GM12875 (cell line): ENCODE measurements around the gene SHLD1.

Experiments used
- H3K4me3 ChIP-seq: one replicate; pipeline ENCODE4 v1.5.1; 2011; ENCODE audit warnings: low read depth, low read length, control low read depth
- CTCF ChIP-seq: IDR thresholded peaks from 2 replicates; pipeline ENCODE4 v1.5.1; 2011; ENCODE audit warnings: low read depth, mild to moderate bottlenecking, control low read depth, inconsistent platforms, low read length, moderate library complexity, borderline replicate concordance; ENCODE audit not compliant: insufficient read depth

SHLD1 gene

GRCh38 chr20:5751856-5752255 is 1.7 kb downstream of the SHLD1 start:
- H3K4me3 ChIP-seq, result no peak overlapping the region
- no peak for TF ChIP-seq CTCF

GRCh38 chr20:5753814-5754213 is 3.6 kb downstream of the SHLD1 start:
- no peak overlapping the region for H3K4me3 ChIP-seq
- no peak for TF ChIP-seq CTCF

GRCh38 chr20:5757949-5758348 is 7.7 kb downstream of the SHLD1 start:
- no peak for TF ChIP-seq CTCF

DNA sequence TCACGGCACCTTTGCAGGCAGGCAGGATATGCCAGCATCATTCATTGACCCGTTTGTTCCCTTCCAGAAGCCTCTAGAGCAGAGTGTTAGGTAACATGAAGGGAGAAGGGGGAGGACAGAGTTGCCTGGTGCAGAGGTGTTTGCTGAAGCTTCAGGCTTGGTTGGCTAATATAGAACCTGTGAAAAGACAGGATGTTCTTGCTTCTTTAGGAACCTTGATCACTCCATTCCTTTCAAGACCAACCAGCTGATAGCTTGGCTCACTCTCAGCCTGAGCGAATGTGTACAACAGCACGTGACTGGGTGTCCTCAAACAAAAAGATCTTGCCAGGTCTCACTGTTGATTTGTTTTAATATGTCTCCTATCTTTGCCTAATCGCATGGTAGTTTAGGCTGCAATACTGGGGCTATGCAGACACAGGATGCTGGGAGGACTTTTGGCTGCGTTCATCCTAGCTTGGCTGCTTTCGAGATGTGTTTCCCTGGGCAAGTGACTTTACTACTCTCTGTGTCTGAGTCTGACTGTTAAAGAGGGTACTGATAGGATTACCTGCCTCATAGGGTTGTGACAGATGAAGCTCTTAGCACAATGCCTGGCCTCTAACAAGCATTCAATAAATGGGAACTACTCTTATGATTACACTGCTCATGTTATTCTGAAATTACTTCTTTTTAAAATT is 16.0 kb downstream of the SHLD1 start:
- no peak overlapping the region for H3K4me3 ChIP-seq
- no peak for TF ChIP-seq CTCF

More at GRCh38 chr20:5757949-5758348, 7.7 kb downstream of the SHLD1 start:
- H3K4me3 ChIP-seq, result no peak overlapping the region

DNA sequence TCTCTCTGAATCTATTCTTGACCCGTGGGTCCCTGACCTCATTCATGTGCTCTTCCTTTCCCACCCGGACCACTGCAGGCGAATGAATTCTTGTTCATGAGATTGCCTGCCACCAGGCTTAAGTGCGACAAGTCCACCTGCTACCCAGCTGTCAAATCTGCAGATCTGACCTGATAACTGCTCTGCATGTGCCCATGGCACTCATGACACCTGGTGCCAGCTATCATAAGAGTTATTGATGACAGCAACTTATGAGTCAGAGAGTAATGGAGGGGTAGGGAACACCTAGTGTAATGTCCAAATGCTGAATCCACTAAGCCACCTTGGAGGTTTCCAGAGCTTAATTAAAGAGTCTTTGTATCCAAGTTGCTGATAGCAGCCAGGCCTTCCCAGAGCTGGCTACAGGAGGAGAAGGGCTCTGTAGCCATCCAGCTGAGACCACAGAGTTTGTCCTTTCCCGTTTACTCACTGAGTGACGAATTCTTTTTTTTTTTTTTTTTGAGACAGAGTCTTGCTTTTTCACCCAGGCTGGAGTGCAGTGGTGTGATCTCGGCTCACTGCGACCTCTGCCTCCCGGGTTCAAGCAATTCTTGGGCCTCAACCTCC is 17.4 kb downstream of the SHLD1 start:
- TF ChIP-seq CTCF, result no peak
- no peak overlapping the region for H3K4me3 ChIP-seq

- TF ChIP-seq CTCF, result no peak
- no peak overlapping the region for H3K4me3 ChIP-seq
Observed at GRCh38 chr20:5770231-5770986, 20.2 kb downstream of the SHLD1 start.

- H3K4me3 ChIP-seq, result no peak overlapping the region
- no peak for TF ChIP-seq CTCF
Observed at GRCh38 chr20:5770987-5771318, 20.8 kb downstream of the SHLD1 start.
